GM19351 (cell line): ENCODE results near the gene TBC1D1.
A peak's percentile ranks its signal among the peaks of the same experiment; 100 is the strongest.
"Not testable (repeated sequence)": the region's sequence is repeated elsewhere in the genome, so short reads cannot be mapped to it uniquely, and the experiment has no call there.

Experiments
- ATAC-seq: cut with Tn5 transposase; IDR thresholded peaks from one replicate; pipeline ENCODE4 v1.9.1; 2021; ENCODE audit warnings: mild to moderate bottlenecking, moderate library complexity; ENCODE audit not compliant: unreplicated experiment

TBC1D1 gene

DNA sequence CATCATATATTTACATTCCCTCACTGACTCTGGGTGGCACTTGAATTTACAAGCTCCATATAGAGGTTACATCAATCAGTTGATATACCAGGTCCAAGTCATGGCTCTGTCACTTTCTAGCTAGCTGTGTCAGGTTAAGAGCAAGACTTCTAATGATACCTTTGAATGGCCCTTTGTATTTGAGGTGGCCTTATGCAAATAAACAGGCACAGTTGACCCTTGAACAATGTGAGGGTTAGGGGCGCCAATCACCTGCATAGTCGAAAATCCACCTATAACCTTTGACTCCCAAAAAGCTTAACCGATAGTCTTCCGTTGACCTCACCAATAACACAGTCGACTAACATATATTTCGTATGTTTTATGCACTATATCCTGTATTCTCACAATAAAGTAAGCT is 68.0 kb downstream of the TBC1D1 start:
- no peak for ATAC-seq

DNA sequence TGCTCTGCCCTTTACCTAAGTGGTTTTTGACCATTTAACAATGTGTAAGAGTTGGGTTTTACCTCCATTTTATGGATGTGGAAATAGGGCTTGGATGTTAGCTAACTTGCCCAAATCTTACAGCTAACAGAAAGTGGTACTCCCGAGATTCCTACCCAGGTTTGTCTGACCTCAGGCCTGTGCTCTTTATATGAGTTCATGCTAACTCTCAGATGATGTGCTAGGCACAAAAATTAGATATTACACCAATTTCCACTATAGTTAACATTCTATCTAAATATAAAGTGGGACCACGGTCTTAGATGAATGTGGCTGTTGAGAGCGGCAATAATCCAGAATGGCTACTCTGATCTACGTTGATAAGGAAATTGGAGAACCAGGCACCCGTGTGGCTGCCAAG is 69.2 kb downstream of the TBC1D1 start, which contains the start of gene PTTG2:
TSS of gene PTTG2 (plus strand) at position 301 of the 400 bp plus-strand sequence. CDS start at position 338, 37 bp downstream.
- no peak for ATAC-seq

GRCh38 chr4:37960679-37961450 is 70.0 kb downstream of the TBC1D1 start:
- ATAC-seq = no peak

DNA sequence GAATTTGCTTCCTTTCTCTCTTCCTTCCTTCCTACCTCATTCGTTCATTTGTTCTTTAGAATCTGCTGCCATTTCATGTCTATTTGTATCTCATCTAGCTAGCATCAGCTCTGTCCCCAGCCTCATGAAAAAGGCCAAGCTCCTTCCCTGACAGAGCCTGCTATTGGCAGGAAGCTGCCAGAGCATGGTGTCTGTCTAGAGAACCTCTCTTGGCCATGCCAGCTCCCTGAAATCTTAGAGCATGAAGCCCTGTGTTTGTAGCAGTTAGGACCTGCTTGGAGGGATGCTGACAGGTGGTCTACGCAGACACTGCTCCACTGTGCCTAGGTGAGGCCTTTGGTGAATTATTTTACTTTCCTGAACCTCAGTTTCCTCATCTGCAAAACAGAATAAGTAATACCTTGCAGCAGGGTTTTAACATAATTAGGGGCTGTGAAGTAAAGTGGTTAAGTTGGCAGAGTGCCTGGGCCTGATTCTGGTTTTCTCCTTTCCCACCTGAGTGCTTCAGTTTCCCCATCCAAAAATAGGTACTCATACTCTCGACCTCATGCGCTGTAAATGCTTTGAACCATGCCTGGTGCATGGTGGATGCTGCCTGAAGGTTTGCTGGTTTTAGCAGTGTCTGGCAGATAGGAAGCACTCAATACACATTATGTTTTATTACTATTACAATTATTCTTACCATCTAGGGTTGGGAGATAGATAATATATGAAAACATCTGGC is 74.0 kb downstream of the TBC1D1 start:
- peak; percentile 71 for ATAC-seq

DNA sequence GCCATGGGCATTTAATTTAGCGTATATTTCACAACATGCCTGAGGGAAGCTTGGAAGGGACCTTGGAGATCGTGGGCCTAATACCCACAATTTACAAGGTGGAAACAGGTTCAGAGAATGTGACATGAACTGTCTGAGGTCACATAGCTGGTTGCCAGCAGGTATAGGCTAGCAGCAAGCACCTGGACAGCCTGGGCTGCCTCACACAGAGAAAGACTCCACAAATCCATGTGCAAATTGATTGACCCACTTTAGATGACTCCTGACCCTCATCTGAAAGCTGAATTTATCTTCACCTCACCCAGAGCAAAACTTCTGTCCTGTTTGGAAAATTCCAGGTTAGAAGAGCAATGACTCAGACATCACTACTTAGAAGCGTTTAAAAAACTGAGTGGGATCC is 75.2 kb downstream of the TBC1D1 start:
- no peak for ATAC-seq

GRCh38 chr4:37967736-37968135 is 76.9 kb downstream of the TBC1D1 start:
- no peak for ATAC-seq

GRCh38 chr4:37968747-37969146 is 77.9 kb downstream of the TBC1D1 start:
- no peak for ATAC-seq

DNA sequence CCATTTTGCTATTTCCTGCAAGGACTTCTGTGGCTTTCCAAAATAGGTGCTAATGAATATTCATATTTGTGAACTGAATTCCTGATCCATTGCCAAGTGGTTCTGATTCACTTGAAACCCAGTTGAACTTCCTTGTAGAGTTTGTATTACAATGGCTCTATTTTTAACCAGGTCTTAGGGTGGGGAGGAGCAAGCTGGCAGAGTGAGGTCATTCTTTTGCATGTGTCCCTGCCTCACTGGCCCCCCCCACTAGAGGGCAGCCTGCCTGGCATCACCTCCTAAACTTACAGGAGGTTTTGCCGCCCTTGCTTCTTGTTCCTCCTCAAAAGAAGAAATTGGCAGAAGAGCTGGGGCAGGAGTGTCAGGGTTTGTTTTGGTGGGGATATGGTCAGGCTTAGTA is 79.8 kb downstream of the TBC1D1 start:
- peak; percentile 50 for ATAC-seq

DNA sequence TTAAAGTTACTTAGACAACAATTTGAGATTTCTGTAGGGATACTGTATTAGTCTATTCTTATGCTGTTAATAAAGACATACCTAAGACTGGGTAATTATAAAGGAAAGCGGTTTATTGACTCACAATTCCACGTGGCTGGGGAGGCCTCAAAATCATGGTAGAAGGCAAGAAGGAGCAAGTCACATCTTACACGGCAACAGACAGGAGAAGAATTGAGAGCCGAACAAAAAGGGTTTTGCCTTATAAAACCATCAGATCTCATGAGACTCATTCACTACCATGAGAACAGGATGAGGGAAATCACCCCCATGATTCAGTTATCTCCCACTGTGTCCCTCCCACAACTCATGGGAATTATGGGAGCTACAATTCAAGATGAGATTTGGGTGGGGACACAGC is 80.3 kb downstream of the TBC1D1 start:
- no peak for ATAC-seq

DNA sequence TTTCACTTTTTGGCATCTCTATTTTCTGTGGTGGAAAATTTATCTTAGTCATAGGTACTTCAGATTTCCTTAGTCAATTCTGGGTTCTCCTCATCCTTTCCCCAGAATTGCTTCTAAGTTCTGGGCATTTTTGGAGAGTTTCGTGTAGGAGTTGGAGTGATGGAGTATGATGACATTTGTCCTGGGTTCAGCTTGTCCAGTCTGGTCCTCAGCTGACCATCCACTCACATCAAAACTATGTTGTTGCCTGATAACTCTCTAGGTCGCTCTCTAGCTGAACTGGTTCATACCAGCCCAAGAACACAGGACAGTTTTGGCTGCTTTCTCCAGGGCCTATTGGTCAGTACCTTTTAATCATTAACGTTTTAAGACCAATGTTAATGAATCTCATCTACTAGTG is 82.6 kb downstream of the TBC1D1 start:
- ATAC-seq = no peak

DNA sequence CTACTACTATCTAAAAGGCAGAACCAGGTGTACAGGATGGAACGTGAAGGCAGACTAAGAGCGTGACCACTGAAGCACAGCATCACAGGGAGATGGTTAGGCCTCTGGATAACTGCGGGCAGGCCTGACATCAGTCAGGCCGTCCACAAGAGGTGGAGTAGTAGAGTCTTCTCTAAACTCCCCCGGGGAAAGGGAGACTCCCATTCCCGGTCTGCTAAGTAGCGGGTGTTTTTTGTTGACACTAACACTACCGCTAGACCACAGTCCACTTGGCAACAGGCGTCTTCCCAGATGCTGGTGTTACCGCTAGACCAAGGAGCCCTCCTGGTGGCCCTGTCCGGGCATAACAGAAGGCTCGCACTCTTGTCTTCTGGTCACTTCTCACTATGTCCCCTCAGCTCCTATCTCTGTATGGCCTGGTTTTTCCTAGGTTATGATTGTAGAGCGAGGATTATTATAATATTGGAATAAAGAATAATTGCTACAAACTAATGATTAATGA is 84.5 kb downstream of the TBC1D1 start:
- ATAC-seq = not testable (repeated sequence)

DNA sequence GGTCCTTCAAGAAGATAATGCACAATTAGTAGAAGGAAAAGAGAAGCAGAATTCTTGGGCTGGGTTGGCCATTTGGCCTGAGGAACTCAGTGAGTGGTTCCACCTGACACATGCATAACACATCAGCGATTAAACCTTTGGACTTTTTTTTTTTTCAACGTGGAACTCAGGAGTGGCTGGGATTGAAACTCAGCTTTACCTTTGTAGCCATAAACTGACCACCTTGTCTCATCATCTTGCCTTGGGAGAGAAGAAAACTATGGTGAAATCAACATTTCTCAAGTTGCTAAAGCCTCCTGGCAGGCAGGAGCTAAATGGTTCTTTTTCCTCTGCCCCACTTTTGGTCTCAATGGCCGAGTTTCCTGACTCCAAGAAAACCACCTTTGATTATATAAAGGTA is 85.6 kb downstream of the TBC1D1 start:
- no peak for ATAC-seq

DNA sequence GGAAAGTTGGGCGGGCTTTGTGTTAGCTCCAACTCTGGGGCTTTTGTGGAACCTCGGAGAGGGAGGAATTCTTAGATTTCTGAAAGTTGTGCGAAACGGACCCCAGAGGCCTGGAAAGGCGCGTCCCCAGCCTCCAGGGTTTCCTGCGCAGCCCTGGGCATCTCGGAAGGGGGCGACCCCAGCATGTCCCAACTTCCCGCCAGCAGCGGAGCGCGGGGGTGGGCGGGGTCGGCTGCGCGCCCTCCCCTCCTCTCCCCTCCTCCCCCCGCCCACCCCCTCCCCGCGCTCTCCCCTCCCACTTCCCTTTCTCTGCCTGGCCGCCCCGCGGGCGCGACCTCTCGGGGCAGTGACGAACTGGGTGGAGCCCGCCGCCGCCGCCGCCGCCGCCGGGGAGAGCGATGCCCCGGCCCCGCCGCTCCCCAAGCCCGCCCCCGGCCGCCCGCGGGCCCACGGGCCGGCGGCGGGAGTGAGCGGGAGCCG is 86.1 kb downstream of the TBC1D1 start:
- peak; percentile 81 for ATAC-seq

- ATAC-seq = peak; percentile 73
These were observed 86.8 kb downstream of the TBC1D1 start for GRCh38 chr4:37977471-37978247.

DNA sequence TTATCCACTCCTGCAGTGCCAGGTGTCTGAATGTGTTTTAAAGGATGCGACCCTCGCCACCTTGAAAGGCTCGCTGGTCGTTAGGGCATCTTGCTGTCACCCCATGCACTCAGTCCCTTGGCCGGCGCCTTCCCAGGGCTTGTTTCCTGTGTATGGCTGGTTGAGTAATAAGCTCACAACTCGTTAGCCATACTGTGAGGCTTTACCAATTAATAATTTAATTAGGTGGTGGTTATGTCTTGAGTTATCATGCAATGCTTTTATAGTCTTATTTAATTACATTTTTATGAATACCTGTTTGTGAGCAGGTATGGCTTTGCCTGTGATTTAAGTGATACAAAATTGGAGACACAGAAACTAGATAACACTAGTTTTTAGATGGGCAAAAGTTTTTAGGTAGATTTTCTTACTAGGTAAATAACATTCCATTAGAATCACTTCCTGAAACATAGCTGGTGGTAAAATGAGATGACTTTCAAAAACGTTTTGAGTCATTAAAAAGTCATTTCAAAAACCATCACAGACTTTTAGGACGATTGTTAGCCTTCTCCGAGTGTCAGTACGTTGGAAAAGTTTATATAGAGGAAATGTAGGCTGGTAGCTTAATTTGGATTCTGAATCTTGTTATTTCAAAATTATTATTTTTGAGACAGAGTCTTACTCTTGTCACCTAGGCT is 87.5 kb downstream of the TBC1D1 start:
- peak; percentile 24 for ATAC-seq

DNA sequence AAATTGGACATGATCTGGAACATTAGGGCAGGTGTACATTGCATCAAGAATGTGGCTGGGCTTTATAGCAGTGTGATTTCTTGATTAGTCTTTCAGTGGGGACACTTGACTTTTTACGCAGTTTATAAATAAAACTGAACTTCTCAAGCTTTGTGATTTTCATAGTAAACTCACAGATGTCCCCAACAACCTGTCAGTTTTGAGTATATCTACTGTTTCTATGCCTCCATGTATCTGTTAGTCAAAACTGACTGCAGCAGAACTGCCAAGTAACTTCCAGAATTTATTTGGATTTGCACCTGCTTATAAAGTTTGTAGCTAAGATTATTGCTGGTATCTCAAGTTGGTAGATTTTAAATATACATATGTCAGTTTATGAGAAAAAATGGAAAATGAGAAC is 89.4 kb downstream of the TBC1D1 start:
- no peak for ATAC-seq

- ATAC-seq = no peak
These were observed 90.5 kb downstream of the TBC1D1 start for GRCh38 chr4:37981425-37981824.

- no peak for ATAC-seq
These were observed 91.2 kb downstream of the TBC1D1 start for GRCh38 chr4:37981844-37982720.

- no peak for ATAC-seq
These were observed 91.9 kb downstream of the TBC1D1 start for GRCh38 chr4:37982736-37983135.

DNA sequence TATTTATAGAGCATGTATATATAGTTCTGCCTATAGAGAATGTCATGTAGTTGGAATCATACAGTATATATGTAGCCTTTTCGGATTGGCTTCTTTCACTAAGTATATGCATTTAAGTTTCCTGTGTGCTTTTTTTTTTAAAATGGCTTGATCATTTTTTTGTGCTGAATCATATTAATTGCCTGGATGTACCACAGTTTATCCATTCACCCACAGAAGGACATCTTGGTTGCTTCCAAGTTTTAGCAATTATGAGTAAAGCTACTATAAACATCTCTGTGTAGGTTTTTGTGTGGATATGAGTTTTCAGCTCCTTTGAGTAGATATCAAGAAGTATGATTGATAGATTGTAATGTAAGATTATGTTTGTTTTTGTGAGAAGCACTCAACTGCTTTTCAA is 93.1 kb downstream of the TBC1D1 start:
- no peak for ATAC-seq
